Cardiac septum (tissue), 1 donor: ENCODE results near the gene FAIM2. TPM values are rescaled to one million over a fixed set of nuclear protein-coding genes. Genes with fewer than 3 reads are reported as not detected.
"Not testable (repeated sequence)": the region's sequence is repeated elsewhere in the genome, so short reads cannot be mapped to it uniquely, and the experiment has no call there.

Experiments used
- DNase-seq: peaks from one replicate; pipeline ENCODE4 v3.0.0-alpha.2; 2020; ENCODE audit warnings: low spot score
- intact Hi-C: fragments of 100-400 bp; cut with DNase I; formaldehyde crosslinking; loops from one replicate; pipeline ENCODE4 v1.14.0; 2022
- total RNA-seq: library from RNA; stranded (reverse); fragmentation: NEBNext Ultra II Directional; extraction: Animal tissue kit (Norgen Biotek cat#: 25700); gene quantifications from one replicate; pipeline ENCODE4 v1.2.1, GENCODE V29; 2021
- donor health status: DM: no; HTN: no; CAD: no.

Gene FAIM2
- total RNA-seq, 1 donor from 2014 or later: 1.7 TPM

- intact Hi-C loops: loop anchor here (2.0 to 5.0 kb wide), 3 partner anchors 77 to 187 kb away; partner anchors contain the start of gene ASIC1
- DNase-seq: peak; percentile 53
These were observed 33.7 kb downstream of the FAIM2 start for GRCh38 chr12:49869816-49870500.

- DNase-seq: peak; percentile 89
- intact Hi-C loops: loop anchor here (2.0 to 5.0 kb wide), 3 partner anchors 78 to 188 kb away; partner anchors contain the start of gene ASIC1
These were observed 34.5 kb downstream of the FAIM2 start for GRCh38 chr12:49868952-49869815.

- DNase-seq: peak; percentile 64
- intact Hi-C loops: loop anchor here (2.0 to 5.0 kb wide), 3 partner anchors 79 to 189 kb away; partner anchors contain the start of gene ASIC1
These were observed 35.3 kb downstream of the FAIM2 start for GRCh38 chr12:49868449-49868848.

GRCh38 chr12:49867570-49868341 is 35.9 kb downstream of the FAIM2 start:
- intact Hi-C loops: loop anchor here (2.0 to 5.0 kb wide), 3 partner anchors 80 to 190 kb away; partner anchors contain the start of gene ASIC1
- peak; percentile 26 for DNase-seq

- DNase-seq: peak; percentile 88
- intact Hi-C loops: loop anchor here (5.0 kb wide), 2 partner anchors 80 to 190 kb away; partner anchors contain the start of gene ASIC1
These were observed 36.7 kb downstream of the FAIM2 start for GRCh38 chr12:49866859-49867569.

- peak; percentile 54 for DNase-seq
- intact Hi-C loops: loop anchor here (5.0 kb wide), 2 partner anchors 82 to 192 kb away; partner anchors contain the start of gene ASIC1
These were observed 37.9 kb downstream of the FAIM2 start for GRCh38 chr12:49865782-49866135.

- intact Hi-C loops: loop anchor here (5.0 kb wide), 2 partner anchors 82 to 192 kb away; partner anchors contain the start of gene ASIC1
- peak; percentile 68 for DNase-seq
These were observed 38.5 kb downstream of the FAIM2 start for GRCh38 chr12:49865109-49865781.

- intact Hi-C loops: loop anchor here (5.0 kb wide), 2 partner anchors 83 to 193 kb away; partner anchors contain the start of gene ASIC1
- DNase-seq: peak; percentile 51
These were observed 39.0 kb downstream of the FAIM2 start for GRCh38 chr12:49864798-49865090.

- intact Hi-C loops: no loop called here
- DNase-seq: peak; percentile 67
These were observed 39.5 kb downstream of the FAIM2 start for GRCh38 chr12:49863946-49864797.

- DNase-seq, intact Hi-C loops: not testable (repeated sequence)
These were observed 42.8 kb downstream of the FAIM2 start for GRCh38 chr12:49860921-49861320.

- intact Hi-C loops, DNase-seq: not testable (repeated sequence)
These were observed 47.8 kb downstream of the FAIM2 start for GRCh38 chr12:49855890-49856289.

- intact Hi-C loops: no loop called here
These were observed 48.7 kb downstream of the FAIM2 start for GRCh38 chr12:49854976-49855375.

GRCh38 chr12:49853671-49854070 is 50.0 kb downstream of the FAIM2 start:
- no peak for DNase-seq
- intact Hi-C loops: no loop called here

More at GRCh38 chr12:49854976-49855375, 48.7 kb downstream of the FAIM2 start:
- no peak for DNase-seq

- intact Hi-C loops: no loop called here
- no peak for DNase-seq
These were observed 56.5 kb downstream of the FAIM2 start for GRCh38 chr12:49847161-49847560.

- intact Hi-C loops: no loop called here
These were observed 57.7 kb downstream of the FAIM2 start for GRCh38 chr12:49846032-49846431.

GRCh38 chr12:49843876-49844437 is 59.7 kb downstream of the FAIM2 start:
- no peak for DNase-seq
- intact Hi-C loops: loop anchor here (1.0 kb wide), 1 partner anchor 16 kb away; the partner anchor contains the start of gene NCKAP5L

More at GRCh38 chr12:49846032-49846431, 57.7 kb downstream of the FAIM2 start:
- DNase-seq: no peak

GRCh38 chr12:49843411-49843810 is 60.3 kb downstream of the FAIM2 start:
- intact Hi-C loops: loop anchor here (1.0 kb wide), 1 partner anchor 15 kb away; the partner anchor contains the start of gene NCKAP5L
- no peak for DNase-seq
